Astrocyte of the hippocampus (primary cell): ENCODE results near the gene TIMM10B.
"Not testable (repeated sequence)": the region's sequence is repeated elsewhere in the genome, so short reads cannot be mapped to it uniquely, and the experiment has no call there.

Source experiments
- DNase-seq: peaks from one replicate; pipeline ENCODE4 v3.0.0; 2011; ENCODE audit warnings: low read depth, low spot score

The TIMM10B gene

DNA sequence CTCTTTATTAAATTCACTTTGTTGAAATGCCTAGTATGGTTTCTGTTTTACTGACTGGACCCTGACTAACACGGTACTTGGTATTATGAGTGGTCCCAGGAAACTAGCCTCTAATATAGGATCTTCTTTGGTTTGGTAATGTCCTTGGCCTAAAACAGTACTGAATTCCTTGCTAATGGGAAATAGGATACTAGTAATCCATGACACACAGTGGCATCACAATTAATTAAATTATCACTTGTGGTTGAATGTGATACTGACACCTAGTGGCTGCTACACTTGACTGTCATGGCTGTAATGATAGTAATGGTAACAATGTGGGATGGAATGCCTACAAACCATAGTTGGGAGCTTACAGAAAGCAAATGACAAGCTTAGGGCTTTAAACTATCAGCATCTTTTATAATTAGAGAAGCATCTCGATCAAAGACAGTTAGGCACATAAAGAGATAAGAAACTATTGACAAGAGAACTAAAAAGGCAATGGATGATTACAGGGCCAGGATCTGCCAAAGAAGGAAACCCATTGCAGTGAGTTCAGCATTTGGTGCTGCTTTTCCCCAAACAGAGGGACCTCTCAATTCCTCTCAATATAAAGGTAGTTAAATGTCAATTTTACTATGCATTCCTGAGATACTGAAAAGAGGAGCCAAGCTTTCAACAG, 24.4 kb downstream of the TIMM10B start:
- DNase-seq: peak; percentile 73

DNA sequence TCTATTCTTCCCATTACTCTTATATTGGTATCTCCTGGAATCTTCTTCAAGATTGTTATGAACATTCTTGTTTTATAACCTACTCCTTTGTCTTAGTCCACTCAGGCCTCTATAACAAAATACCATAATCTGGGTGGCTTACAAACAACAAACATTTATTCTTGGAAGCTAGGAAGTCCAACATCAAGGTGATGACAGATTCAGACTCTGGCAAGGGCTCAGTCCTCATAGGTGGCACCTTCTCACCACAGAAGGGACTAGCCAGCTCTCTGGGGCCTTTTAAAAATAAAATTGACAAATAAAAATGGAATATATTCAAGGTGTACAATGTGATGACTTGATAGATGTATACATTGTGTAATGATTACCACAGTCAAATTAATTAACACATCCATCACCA, 35.6 kb downstream of the TIMM10B start:
- DNase-seq: no peak

DNA sequence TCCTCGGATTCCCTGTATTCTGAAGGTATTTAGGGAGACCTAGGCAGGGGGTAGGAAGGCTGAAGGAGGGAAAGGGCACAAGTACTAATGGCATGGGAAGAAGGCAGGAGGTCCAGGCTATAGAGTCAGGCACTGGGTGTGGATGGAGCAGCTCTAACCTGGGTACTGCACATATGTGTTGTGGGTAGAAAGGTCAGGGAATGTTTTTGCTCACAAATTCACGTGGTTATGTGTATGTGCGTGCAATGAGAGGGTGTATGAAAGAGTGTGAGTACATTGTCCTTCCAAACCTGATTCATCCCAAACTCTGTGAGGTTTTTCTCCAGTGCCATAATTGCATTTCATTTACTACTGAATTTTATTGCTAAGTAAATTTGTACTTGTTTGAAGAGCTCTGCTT, 39.0 kb downstream of the TIMM10B start:
- no peak for DNase-seq

DNA sequence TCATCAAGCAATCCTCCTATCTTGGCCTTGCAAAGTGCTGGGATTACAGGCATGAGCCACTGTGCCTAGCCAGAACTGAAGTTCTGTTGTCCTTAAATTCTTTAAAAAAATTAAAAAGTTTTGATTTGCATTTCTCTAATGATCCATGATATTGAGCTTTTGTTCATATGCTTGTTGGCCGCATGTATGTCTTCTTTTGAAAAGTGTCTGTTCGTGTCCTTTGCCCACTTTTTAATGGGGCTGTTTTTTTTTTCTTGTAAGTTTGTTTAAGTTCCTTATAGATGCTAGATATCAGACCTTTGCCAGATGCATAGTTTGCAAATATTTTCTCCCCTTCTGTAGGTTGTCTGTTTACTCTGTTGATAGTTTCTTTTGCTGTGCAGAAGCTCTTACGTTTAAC, 40.6 kb downstream of the TIMM10B start:
- not testable (repeated sequence) for DNase-seq

DNA sequence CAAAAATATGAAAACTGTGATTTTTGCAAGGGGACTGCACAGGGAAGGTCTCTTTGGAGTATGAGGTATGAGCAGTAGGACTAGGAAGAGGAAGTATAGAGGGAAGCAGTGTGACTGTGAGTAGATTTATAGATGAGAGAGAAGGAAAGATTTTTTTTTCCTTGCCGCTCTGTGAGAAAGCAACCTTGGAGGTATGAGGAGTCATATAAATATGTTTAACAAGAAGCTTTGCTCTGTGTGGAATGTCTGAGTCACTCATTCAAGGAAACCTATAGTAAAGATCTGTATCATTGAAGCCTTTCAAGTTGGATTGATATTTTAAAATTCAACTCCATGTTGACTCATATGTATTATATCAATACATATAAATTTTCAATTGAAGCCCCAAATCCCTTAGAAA, 42.0 kb downstream of the TIMM10B start:
- DNase-seq: peak; percentile 37

DNA sequence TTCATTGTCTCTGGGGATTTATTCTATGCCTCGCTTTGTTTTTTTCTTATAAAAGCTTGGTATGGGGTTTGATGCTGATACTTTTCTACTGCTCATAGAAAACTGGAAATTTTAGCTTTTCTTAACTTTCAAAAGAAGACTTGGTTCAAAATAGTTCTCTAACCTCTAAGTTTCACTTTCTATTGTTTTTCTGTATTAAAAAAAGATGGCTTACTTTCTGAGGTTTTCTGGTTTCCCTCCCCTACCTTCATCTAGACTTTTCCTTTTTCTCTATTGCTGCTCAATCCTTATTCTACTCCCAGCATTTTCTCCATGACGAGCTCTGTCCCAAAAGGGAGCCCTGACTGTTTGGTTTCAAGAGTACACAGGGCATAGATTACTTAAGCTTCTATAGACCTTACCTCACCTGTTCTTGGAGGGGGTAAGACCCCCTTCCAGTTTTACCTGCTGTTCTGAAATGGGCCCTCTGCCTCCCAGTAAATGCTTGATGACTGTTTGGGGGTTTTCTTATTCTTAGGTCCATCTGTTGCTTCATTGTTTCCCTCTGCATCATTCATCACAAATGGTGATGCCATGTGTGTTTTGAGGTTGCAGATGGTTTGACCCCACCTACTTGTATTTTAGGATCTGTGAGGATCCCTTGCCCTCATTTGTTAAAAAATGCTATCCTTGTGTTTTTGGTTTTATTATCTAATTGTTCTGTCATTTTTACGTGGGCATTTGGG, 45.3 kb downstream of the TIMM10B start:
- DNase-seq: no peak

DNA sequence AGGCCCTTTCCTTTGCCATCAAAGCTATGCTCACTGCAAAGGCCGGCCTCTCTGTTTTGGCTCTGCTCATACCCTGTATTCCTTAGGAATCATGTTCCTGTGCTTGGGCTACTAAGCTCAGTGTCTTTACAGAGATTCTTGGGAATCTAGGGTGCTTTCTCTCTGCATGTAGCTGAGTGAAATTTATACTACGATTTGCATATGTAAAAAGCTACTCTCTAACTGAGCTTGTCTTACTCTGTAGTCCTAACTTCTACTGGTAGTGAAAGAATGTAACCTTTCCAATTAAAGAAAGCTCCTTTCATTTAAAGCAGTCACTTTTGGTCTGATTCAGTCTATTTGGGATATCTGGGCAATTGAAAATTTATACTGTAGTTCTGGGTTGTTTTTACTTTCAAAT, 48.0 kb downstream of the TIMM10B start:
- DNase-seq: no peak

DNA sequence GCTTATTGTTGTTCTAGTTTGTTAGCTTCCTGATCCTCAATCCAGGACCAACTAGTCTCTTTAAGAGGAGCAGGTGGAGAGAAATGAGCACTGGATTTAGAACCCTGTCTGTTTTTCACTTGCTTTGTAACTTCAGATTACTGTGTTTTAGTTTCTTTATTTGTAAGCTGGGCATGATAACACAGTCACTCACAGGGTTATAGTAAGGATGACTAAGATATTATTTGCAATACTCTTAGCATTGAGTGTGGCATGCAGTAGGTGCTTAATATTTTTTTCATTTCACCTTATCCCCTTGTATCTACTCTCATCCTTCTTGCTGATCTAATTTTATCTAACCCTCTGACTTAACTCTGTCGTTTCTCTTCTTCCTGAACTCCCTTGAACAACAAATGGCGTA, 49.5 kb downstream of the TIMM10B start:
- no peak for DNase-seq

DNA sequence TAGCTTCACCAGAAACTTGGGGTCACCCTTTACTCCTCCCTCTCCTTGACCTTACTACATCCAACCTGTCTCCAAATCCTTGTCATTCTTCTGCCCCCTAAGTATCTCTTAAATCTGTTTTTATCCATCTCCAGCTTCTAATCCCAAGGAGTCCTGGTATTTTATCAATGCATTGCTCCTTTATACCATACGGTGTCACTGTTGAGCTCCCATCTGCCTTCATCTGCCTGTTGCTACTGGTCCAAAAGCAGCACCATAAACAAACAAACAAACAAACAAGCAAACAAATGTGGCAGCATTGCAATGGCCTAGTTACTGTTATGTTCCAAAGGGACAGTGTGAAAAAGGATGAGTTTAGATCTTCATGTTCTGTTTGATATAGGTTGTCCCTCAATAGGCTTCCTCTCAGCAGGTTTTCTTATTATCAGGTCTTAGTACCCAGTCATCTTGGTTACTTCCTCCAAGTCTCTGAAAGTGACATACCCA, 50.0 kb downstream of the TIMM10B start:
- peak; percentile 76 for DNase-seq
